GM08714 (cell line): ENCODE data around the gene DMD.

ENCODE experiments used
- H3K4me3 ChIP-seq: fragments of 200-500 bp; sonication (Bioruptor generic); 2 replicates; pipeline ENCODE4 v1.5.1; 2014; ENCODE audit warnings: mild to moderate bottlenecking, low read length, inconsistent platforms
- ZNF274 ChIP-seq: IDR thresholded peaks from 2 replicates; pipeline ENCODE4 v1.6.1; 2012; ENCODE audit warnings: mild to moderate bottlenecking, low read depth, low read length

DMD gene

GRCh38 chrX:33032700-33033099, 178.6 kb downstream of the DMD start:
- no peak for TF ChIP-seq ZNF274

GRCh38 chrX:33014949-33015348, 196.4 kb downstream of the DMD start:
- H3K4me3 ChIP-seq, result no peak overlapping the region
- TF ChIP-seq ZNF274, result no peak

More at GRCh38 chrX:33032700-33033099, 178.6 kb downstream of the DMD start:
- H3K4me3 ChIP-seq, result no peak overlapping the region

GRCh38 chrX:33014086-33014485, 197.3 kb downstream of the DMD start:
- H3K4me3 ChIP-seq, result no peak overlapping the region
- no peak for TF ChIP-seq ZNF274

GRCh38 chrX:33001107-33001506, 210.2 kb downstream of the DMD start:
- TF ChIP-seq ZNF274, result no peak

GRCh38 chrX:32998776-32999175, 212.6 kb downstream of the DMD start:
- no peak overlapping the region for H3K4me3 ChIP-seq
- TF ChIP-seq ZNF274, result no peak

More at GRCh38 chrX:33001107-33001506, 210.2 kb downstream of the DMD start:
- H3K4me3 ChIP-seq, result no peak overlapping the region

- TF ChIP-seq ZNF274, result no peak
- no peak overlapping the region for H3K4me3 ChIP-seq
Measured at GRCh38 chrX:32995427-32995826, 215.9 kb downstream of the DMD start.

GRCh38 chrX:32987142-32987541, 224.2 kb downstream of the DMD start:
- no peak overlapping the region for H3K4me3 ChIP-seq
- TF ChIP-seq ZNF274, result no peak

- no peak for TF ChIP-seq ZNF274
- H3K4me3 ChIP-seq, result no peak overlapping the region
Measured at GRCh38 chrX:32985544-32985943, 225.8 kb downstream of the DMD start.

- no peak for TF ChIP-seq ZNF274
Measured at GRCh38 chrX:32966821-32967355, 244.5 kb downstream of the DMD start.

GRCh38 chrX:32954125-32954524, 257.2 kb downstream of the DMD start:
- TF ChIP-seq ZNF274, result no peak

More at GRCh38 chrX:32966821-32967355, 244.5 kb downstream of the DMD start:
- no peak overlapping the region for H3K4me3 ChIP-seq

GRCh38 chrX:32948130-32948529, 263.2 kb downstream of the DMD start:
- no peak overlapping the region for H3K4me3 ChIP-seq
- TF ChIP-seq ZNF274, result no peak

More at GRCh38 chrX:32954125-32954524, 257.2 kb downstream of the DMD start:
- H3K4me3 ChIP-seq, result no peak overlapping the region

- TF ChIP-seq ZNF274, result no peak
- no peak overlapping the region for H3K4me3 ChIP-seq
Measured at GRCh38 chrX:32937043-32937442, 274.3 kb downstream of the DMD start.

- no peak overlapping the region for H3K4me3 ChIP-seq
- TF ChIP-seq ZNF274, result no peak
Measured at GRCh38 chrX:32933548-32933947, 277.8 kb downstream of the DMD start.

GRCh38 chrX:32929040-32929439, 282.3 kb downstream of the DMD start:
- H3K4me3 ChIP-seq, result no peak overlapping the region
- no peak for TF ChIP-seq ZNF274

GRCh38 chrX:32896088-32896487, 315.3 kb downstream of the DMD start:
- TF ChIP-seq ZNF274, result no peak
- H3K4me3 ChIP-seq, result no peak overlapping the region

GRCh38 chrX:32894679-32895078, 316.7 kb downstream of the DMD start:
- no peak for TF ChIP-seq ZNF274
- H3K4me3 ChIP-seq, result no peak overlapping the region

- TF ChIP-seq ZNF274, result no peak
- H3K4me3 ChIP-seq, result no peak overlapping the region
Measured at GRCh38 chrX:32893751-32894150, 317.6 kb downstream of the DMD start.
